ENCODE data around the gene CBFA2T3.
"Not testable (repeated sequence)": the region's sequence is repeated elsewhere in the genome, so short reads cannot be mapped to it uniquely, and the experiment has no call there.

CBFA2T3 gene

DNA sequence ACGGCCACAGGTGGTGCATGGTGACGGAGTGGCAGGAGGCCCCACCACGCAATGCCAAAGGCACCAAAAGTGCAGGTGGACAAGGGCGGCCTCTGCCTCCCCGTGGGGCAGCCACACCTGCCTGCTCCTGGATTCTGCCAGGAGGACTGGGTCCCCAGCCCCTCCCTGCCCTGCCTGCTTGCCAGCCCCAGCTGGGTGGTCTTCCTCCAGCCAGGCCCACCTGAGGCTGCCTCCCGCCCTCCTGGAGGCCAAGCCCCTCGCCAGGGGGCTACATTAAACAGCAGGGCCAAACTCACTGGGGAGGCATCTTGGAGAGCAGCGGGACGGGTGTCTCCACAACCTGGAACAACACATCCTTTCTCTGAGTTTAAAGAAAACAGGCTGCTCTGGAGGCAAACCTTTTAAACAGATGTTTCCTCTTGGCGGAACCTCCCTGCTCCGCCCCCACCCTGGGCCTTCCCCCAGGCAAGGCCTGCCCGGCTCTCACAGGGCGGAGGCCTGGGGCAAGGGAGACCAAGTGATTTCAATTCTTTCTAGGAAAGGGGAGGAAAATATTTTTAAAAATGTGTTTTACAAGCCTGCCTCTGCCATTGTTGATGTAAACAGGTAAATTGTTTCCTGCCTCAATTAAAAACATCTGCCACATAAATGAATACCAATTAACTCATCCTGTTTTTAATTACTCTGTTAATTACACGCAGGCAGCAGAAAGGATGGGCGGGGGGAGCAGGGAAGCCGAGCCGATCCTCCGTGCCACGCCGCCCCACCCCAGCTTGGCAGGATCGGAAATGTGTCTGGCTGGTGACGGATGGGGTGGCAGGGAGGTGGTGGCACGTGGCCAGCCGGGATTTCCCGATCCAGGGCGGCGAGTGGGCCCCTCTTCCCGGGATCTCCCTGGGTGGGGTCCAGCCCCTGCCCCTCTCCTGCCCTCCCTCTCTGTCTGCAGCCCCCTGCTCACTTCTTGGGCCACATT is 56.1 kb downstream of the CBFA2T3 start:
- DNase-seq = peak in 1 of 2 experiments; percentile 47

DNA sequence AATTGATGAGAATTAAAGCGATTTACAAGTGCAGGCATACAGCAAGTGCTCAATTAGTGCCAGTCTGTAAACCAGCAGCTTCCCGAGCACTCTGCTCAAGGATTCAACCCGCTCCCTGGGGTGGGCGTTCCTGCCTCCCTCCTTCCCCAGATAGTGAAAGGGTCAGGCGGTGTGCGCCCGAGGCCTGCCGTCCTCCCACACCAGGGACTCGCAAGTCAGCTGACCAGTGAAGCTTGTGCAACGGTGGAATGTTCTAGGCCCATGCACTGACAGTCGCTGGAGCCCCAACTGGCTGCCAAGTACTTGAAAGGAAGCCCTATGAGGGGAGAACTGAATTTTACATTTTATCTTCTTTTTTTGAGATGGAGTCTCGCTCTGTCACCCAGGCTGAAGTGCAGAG is 57.1 kb downstream of the CBFA2T3 start:
- no peak for DNase-seq

DNA sequence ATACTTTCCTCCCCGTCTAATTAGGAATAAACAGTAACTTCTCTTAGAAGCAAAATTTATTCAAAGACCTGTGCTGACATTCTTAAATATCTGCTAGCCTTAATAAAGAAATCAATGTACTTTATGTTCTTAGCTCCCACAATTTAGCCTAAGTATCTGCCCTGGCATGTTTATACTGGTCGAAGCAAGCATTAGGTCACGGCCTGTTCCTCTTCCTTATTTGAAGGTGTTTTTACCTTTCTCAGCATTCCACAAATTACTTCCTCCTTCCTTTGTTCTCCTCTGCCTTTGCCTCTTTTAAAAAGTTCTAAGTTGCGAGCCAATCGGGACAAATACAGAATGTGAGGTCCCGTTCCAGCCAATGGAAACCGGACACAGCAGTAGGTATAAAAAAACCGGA is 58.1 kb downstream of the CBFA2T3 start:
- not testable (repeated sequence) for DNase-seq

- DNase-seq = no peak
Observed at GRCh38 chr16:88917915-88918627, 58.9 kb downstream of the CBFA2T3 start.

DNA sequence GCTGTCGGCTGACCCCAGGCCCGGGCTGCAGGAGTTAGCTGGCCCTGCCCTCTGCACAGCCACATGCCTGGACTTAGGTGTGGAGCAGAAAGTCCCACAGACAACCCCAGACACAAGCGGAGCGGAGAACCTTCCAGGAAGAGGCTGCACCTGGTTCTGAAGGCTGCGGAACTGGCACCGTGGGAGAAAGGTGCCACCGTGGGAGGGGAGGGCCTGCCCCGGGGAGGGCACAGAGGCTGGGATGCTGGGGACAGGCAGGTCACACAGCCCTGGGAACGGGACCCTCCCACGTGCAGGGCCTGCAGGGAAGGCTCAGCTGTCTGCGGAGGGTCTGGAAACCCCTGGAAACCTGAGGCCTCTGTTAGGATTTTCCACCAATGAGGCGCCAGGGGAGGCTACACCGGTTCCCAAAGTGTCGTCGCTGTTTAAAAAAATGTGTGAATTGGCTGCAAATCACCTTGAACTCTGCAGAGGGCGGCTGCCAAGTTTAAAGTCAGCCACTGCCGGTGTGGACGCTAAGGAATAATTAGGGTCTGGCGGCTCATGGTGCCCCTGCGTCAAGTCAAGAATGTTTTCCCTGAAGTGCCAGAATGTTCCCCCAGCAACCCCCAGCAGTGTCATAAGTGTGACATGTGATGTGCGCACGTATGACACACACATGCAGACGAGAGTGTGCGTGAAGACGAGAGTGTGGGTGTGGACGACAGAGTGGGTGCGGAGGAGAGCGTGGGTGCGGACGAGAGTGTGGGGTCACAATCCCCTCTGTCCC is 59.7 kb downstream of the CBFA2T3 start:
- DNase-seq = no peak

DNA sequence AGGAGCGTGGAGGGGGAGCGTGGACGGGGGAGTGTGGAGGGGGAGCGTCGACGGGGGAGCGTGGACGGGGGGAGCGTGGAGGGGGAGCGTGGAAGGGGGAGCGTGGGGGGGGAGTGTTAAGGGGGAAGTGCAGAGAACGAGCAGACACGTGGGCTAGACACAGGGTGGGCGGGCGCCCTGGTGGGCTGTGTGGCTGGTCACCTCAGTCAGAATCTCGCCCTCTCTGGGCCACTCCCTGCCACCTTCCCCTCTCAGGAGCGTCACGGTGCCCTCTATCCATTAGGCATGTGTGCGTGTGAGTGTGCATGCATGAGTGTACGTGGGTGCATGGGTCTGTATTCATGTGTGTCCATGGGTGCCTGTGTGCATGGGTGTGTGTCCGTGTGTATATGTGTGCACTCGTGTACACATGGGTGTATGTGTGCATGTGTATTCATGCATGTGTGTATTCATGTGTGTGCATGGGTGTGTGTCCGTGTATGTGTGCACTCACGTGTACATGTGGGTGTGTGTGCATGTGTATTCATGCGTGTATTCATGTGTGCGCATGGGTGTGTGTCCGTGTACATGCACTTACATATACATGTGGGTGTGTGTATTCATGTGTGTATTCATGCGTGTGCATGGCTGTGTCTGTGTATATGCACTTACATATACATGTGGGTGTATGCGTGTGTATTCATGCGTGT is 61.2 kb downstream of the CBFA2T3 start:
- no peak for DNase-seq

DNA sequence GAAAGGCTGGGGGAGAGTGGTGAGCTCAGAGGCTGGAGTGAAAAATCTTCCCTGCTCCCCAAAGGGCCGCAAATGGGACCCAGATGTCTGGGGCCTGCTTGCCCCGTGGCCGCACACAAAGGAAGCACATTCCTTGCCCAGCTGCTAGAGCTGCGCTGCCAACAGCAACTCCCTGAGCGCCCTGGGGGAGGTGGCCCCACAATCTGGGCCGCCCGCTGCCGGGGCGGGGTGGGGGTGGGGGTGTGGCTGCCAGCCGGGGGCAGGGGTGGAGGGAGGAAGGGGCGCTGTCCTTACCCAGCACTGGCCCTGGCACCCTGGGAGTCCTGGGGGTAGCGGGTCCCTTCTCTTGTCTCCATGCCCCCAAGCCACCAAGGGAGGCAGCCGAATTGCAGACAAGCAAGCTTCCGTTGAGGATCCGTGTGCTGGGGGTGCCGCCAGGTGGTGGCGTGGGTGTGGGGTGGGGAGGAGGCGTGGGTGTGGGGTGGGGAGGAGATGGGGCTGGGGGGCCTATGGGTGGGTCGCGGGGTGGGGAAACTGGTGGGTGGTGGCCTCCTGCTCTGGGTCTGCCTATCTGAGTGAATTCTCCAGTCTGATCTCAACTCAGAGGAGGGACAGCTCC is 62.1 kb downstream of the CBFA2T3 start:
- no peak for DNase-seq

DNA sequence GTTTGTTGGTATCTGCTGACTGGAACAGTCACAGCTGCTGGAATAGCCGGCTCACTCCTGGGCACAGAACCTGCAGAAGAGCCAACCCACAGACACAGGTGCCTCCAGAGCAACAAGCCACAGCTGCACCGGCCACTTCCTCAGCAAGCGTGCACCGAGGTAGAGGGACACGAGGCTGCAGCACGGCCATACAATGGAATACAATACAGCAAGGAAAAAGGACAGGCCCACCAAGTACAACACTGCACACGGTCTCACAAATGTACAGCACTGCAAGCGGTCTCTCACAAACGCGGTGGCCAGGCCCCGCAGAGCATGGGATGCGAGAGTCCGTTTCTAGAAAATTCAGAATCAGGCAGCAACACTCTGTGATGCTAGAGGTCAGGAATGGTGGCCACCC is 63.1 kb downstream of the CBFA2T3 start:
- no peak for DNase-seq

DNA sequence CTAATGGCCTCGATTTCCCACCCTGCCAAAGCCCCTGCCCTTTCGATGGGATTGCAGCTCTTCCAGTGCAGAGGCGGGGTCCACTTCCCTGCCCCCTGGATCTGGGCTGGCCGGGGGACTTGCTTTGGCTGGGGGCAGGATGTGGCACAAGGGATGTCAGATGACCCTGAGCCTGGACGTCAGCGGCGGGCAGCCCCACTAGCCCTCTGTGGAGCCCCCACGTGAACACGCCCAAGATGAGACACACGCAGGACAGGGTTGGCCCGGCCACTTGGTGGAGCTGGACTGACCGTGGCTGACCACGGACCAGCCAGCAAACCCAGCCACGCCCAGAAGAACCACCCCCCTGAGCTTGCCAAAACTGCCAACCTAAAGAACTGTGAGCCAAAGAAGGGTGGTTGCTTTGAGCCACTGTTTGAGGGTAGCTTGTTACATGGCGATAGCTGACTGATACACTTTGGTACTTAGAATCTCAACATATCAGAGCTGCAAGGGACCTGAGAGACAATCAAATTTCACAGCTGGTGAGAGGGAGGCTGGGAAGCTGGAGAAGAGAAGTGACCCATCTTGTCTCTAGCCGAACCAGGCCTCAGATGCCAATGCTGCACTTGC is 63.9 kb downstream of the CBFA2T3 start:
- no peak for DNase-seq

- no peak for DNase-seq
Observed at GRCh38 chr16:88912556-88912955, 64.5 kb downstream of the CBFA2T3 start.

DNA sequence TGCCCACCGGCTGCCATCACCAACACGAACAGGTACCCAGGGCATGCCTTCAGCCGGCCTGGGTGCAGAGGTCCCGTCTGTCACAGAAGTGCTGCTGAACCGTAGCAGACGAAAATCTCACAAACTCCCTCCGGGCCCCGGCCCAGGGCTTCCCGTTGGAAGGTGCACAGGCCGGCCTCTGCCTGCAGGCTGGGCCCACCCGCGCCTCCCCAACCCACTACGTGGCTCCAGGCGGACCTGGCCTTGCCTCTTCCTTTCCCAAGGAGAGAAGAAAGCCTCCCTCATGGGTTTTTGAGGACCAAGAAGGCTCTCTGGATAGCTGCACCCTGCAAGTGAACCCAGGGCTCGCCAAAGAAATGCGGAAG is 65.1 kb downstream of the CBFA2T3 start:
- DNase-seq = no peak

- no peak for DNase-seq
Observed at GRCh38 chr16:88911136-88911945, 65.7 kb downstream of the CBFA2T3 start.

- DNase-seq = no peak
Observed at GRCh38 chr16:88910284-88911135, 66.5 kb downstream of the CBFA2T3 start.

DNA sequence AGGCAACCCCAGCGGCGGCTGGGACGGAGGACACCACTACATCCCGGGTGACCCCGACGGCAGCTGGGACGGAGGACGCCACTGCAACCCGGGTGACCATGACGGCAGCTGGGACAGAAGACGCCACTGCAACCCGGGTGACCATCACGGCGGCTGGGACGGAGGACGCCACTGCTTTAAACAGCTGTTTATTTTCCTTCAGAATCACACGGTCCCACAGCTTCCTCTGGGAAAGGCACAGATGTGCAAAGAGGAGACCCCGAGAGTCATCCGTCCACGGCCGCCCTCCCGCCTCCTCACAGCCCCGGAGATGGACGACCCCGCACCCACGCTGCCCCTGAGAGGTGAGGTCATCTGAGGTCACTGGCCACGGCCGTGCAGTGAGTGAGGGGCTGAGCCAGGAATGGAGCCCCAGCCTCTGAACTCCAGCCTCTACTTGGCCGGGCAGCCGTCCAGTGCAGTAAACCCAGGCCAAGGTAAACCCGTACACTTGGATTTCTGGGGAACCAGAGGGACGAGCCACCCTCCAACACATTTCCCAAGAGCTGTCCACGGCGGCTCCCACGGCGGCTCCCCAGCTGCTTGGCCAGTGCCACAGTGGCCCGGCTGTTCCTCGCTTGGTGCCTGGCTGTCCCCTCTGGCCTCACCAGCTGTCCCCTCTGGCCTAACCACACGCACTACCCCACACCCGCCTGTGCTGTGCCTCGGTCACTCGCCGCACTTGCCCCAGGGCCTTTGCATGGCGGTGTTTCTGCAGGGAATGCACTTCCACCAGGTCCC is 67.4 kb downstream of the CBFA2T3 start:
- DNase-seq = no peak

- DNase-seq = no peak
Observed at GRCh38 chr16:88908307-88908706, 68.7 kb downstream of the CBFA2T3 start.

GRCh38 chr16:88907768-88908167 is 69.2 kb downstream of the CBFA2T3 start:
- no peak for DNase-seq

DNA sequence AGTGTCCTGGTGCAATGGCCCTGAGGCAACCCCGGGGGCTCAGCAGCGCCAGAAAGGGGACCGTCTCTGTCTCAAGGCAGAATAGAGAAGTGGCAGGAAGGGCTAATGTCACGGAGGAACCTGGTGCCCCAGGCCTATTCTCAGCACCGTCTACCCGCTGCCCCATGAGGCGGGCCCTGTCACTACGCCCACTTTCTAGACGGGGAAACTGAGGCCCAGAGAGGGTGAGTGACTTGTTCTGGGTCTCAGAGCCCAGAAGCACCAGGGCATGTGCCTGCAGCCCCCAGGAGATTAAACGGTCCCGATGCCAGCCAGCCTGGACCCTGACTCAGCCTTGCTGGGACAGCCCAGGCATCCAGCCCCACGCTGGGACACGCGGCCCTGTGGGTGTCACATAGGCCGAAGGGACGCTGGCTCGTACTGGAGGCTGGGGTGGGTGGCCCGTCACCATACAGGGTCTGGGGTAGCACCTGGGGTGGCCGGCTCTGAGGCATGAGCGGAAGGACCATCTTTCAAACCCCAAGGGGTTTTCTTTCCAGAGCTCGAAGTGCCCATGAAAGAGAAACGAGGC is 70.4 kb downstream of the CBFA2T3 start:
- DNase-seq = no peak

GRCh38 chr16:88906020-88906419 is 71.0 kb downstream of the CBFA2T3 start:
- no peak for DNase-seq

DNA sequence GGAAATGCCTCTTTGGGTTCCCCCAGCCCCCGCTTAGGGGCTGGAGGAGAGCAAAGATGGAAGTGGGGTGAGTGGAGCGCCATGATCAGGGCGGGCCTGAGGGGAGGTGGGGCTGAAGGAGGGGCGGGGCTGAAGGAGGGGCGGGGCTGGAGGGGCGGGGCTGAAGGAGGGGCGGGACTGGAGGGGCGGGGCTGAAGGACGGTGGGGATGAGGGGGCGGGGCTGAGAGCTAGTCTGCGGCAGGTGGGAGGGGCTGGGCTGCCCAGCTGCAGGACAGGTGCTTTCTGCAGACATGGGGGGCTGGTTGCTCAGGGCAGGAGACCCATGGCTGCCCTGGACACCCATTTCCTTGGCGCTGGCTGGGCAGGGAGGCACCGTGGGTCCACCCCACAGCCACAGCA is 71.4 kb downstream of the CBFA2T3 start:
- no peak for DNase-seq
